HG03066 (cell line): Measurements from ENCODE around the gene VTCN1.
"Not testable (repeated sequence)": the region's sequence is repeated elsewhere in the genome, so short reads cannot be mapped to it uniquely, and the experiment has no call there.

Experiments used
- ATAC-seq: cut with Tn5 transposase; IDR thresholded peaks from one replicate; pipeline ENCODE4 v1.9.1; 2021; ENCODE audit warnings: low read depth; ENCODE audit not compliant: unreplicated experiment

VTCN1 gene

GRCh38 chr1:117210831-117211261, at the start of gene VTCN1:
Gene VTCN1, minus strand, starts transcription at chr1:117210927. Its CDS starts 72 bp downstream, at chr1:117210855.
- ATAC-seq: no peak

- no peak for ATAC-seq
Measured at GRCh38 chr1:117258791-117259190, 48.1 kb upstream of the VTCN1 start.

GRCh38 chr1:117258075-117258474, 47.3 kb upstream of the VTCN1 start:
- ATAC-seq: not testable (repeated sequence)

GRCh38 chr1:117257291-117257690, 46.6 kb upstream of the VTCN1 start:
- ATAC-seq: no peak

GRCh38 chr1:117250061-117250606, 39.4 kb upstream of the VTCN1 start:
- no peak for ATAC-seq

GRCh38 chr1:117244971-117245370, 34.2 kb upstream of the VTCN1 start:
- no peak for ATAC-seq

- no peak for ATAC-seq
Measured at GRCh38 chr1:117244306-117244705, 33.6 kb upstream of the VTCN1 start.

GRCh38 chr1:117241512-117241911, 30.8 kb upstream of the VTCN1 start:
- ATAC-seq: no peak

- ATAC-seq: no peak
Measured at GRCh38 chr1:117240547-117240946, 29.8 kb upstream of the VTCN1 start.

- ATAC-seq: no peak
Measured at GRCh38 chr1:117239467-117239866, 28.7 kb upstream of the VTCN1 start.

- ATAC-seq: no peak
Measured at GRCh38 chr1:117237726-117238381, 27.1 kb upstream of the VTCN1 start.

- no peak for ATAC-seq
Measured at GRCh38 chr1:117235863-117236465, 25.2 kb upstream of the VTCN1 start.

- ATAC-seq: no peak
Measured at GRCh38 chr1:117232531-117232930, 21.8 kb upstream of the VTCN1 start.

- no peak for ATAC-seq
Measured at GRCh38 chr1:117231748-117232373, 21.1 kb upstream of the VTCN1 start.

GRCh38 chr1:117231312-117231711, 20.6 kb upstream of the VTCN1 start:
- ATAC-seq: no peak

GRCh38 chr1:117229217-117229616, 18.5 kb upstream of the VTCN1 start:
- no peak for ATAC-seq

- ATAC-seq: no peak
Measured at GRCh38 chr1:117225931-117226330, 15.2 kb upstream of the VTCN1 start.

GRCh38 chr1:117216718-117217117, 6.0 kb upstream of the VTCN1 start:
- no peak for ATAC-seq

GRCh38 chr1:117215733-117216462, 5.2 kb upstream of the VTCN1 start:
- no peak for ATAC-seq

GRCh38 chr1:117215019-117215418, 4.3 kb upstream of the VTCN1 start:
- no peak for ATAC-seq

GRCh38 chr1:117213046-117213445, 2.3 kb upstream of the VTCN1 start:
- no peak for ATAC-seq
